Tibial nerve (tissue), 4 donors: ENCODE results near the gene SLC2A2.

Source experiments
- CTCF ChIP-seq, 5 experiments: fragments of 200-600 bp in 3 of 5; fragments of 450-650 bp in 2 of 5; sonication (generic) in 3 of 5; IDR thresholded peaks; one replicate each; pipeline ENCODE4 v1.5.1; 2016 to 2019; ENCODE audit warnings: antibody characterized with exemption in 5 of 5, mild to moderate bottlenecking in 3 of 5, moderate library complexity in 2 of 5
- EP300 ChIP-seq, 2 donors: sonication (generic); formaldehyde crosslinking; IDR thresholded peaks; one replicate each; pipeline ENCODE4 v1.6.1; 2017; ENCODE audit warnings: antibody characterized with exemption in 2 of 2, mild to moderate bottlenecking in 1 of 2
- POLR2A ChIP-seq, 2 donors: fragments of 450-650 bp; IDR thresholded peaks; one replicate each; pipeline ENCODE4 v1.6.1; 2017; ENCODE audit warnings: antibody characterized with exemption in 2 of 2, mild to moderate bottlenecking in 2 of 2, moderate library complexity in 2 of 2

- TF ChIP-seq CTCF (IDR thresholded peaks at IDR 0.05) = no peak
- TF ChIP-seq POLR2A (IDR thresholded peaks at IDR 0.05) = no peak
- no peak for TF ChIP-seq EP300 (IDR thresholded peaks at IDR 0.05)
Measured at GRCh38 chr3:170985304-170985703, 41.2 kb downstream of the SLC2A2 start.
